ENCODE results near the gene KCNQ5. TPM values are rescaled to one million over a fixed set of nuclear protein-coding genes. Genes with fewer than 3 reads are reported as not detected.

KCNQ5 gene
- total RNA-seq, 1 experiment from 2014 or later, result 9.4 TPM

- Histone ChIP-seq H3K27ac (ENCODE audit: low read length) (no peak overlapping the region), H3K9me3 (ENCODE audit: control insufficient read depth, insufficient read depth, low read depth, low read length) (no peaks in the 10 kb centered on the region), H3K4me1 (ENCODE audit: control insufficient read depth, insufficient read depth, low read length) (no peaks in the 10 kb centered on the region), H3K4me3 (ENCODE audit: low read depth in 2 of 2, low read length in 2 of 2) (no peak overlapping the region), H3K27me3 (ENCODE audit: control insufficient read depth, insufficient read depth, low read length) (no peaks in the 10 kb centered on the region), H3K36me3 (ENCODE audit: control insufficient read depth, insufficient read depth, low read length) (no peaks in the 10 kb centered on the region)
- CTCF ChIA-PET, result no interaction called here
- in situ Hi-C loops (cut with HindIII; ENCODE audit: low pct_unique_long_range_greater_than_20kb, low sequenced_read_pairs) (no loop called here), intact Hi-C loops (cut with micrococcal nuclease; ENCODE audit: unreplicated experiment) (no loop called here)
- TF ChIP-seq SIN3A (IDR thresholded peaks at IDR 0.05; ENCODE audit: borderline replicate concordance, insufficient read depth, low read depth, low read length), result no peak
- TF ChIP-seq CTCF (IDR thresholded peaks at IDR 0.05), result no peak
- no peak for TF ChIP-seq POLR2AphosphoS5 (IDR thresholded peaks at IDR 0.05; ENCODE audit: low read depth, low read length)
- no peak for TF ChIP-seq TCF7L2 (IDR thresholded peaks at IDR 0.05; ENCODE audit: low read depth, low read length)
- TF ChIP-seq REST (IDR thresholded peaks at IDR 0.05; ENCODE audit: insufficient read depth in 1 of 2, low read depth in 2 of 2, low read length in 1 of 2), result no peak
- POLR2A ChIA-PET, result no interaction called here
- no TSS peak for BruUV-seq (replicated peaks)
- ATAC-seq, result no peak
- DNase-seq (ENCODE audit: low read depth, low spot score), result no peak
These were observed 188.0 kb downstream of the KCNQ5 start for GRCh38 chr6:72809746-72810379.

- no peak overlapping the region for H3K4me3 ChIP-seq (ENCODE audit: low read depth in 2 of 2, low read length in 2 of 2)
- no peaks in the 10 kb centered on the region for H3K4me1 ChIP-seq (ENCODE audit: control insufficient read depth, insufficient read depth, low read length)
- ChIA-PET POLR2A (no interaction called here), CTCF (no interaction called here)
- no peak overlapping the region for H3K27ac ChIP-seq (ENCODE audit: low read length)
- intact Hi-C loops (cut with micrococcal nuclease; ENCODE audit: unreplicated experiment), result no loop called here
- no peak for TF ChIP-seq REST (IDR thresholded peaks at IDR 0.05; ENCODE audit: insufficient read depth in 1 of 2, low read depth in 2 of 2, low read length in 1 of 2)
- no peak for TF ChIP-seq POLR2AphosphoS5 (IDR thresholded peaks at IDR 0.05; ENCODE audit: low read depth, low read length)
- no peak for TF ChIP-seq SIN3A (IDR thresholded peaks at IDR 0.05; ENCODE audit: borderline replicate concordance, insufficient read depth, low read depth, low read length)
- no peak for TF ChIP-seq CTCF (IDR thresholded peaks at IDR 0.05)
- TF ChIP-seq TCF7L2 (IDR thresholded peaks at IDR 0.05; ENCODE audit: low read depth, low read length), result no peak
- H3K9me3 ChIP-seq (ENCODE audit: control insufficient read depth, insufficient read depth, low read depth, low read length), result no peaks in the 10 kb centered on the region
- DNase-seq (ENCODE audit: low read depth, low spot score) (no peak), ATAC-seq (no peak)
- no TSS peak for BruUV-seq (replicated peaks)
- no peaks in the 10 kb centered on the region for H3K36me3 ChIP-seq (ENCODE audit: control insufficient read depth, insufficient read depth, low read length)
- H3K27me3 ChIP-seq (ENCODE audit: control insufficient read depth, insufficient read depth, low read length), result no peaks in the 10 kb centered on the region
- in situ Hi-C loops (cut with HindIII; ENCODE audit: low pct_unique_long_range_greater_than_20kb, low sequenced_read_pairs), result no loop called here
These were observed 188.9 kb downstream of the KCNQ5 start for GRCh38 chr6:72810571-72811280.

All from Panc1 (cell line).